Activated naive CD4-positive, alpha-beta T cell treated with Interleukin-2 at 50 U/mL for 16 hours (primary cell): Measurements from ENCODE around the gene F11.
"Not testable (repeated sequence)": the region's sequence is repeated elsewhere in the genome, so short reads cannot be mapped to it uniquely, and the experiment has no call there.

ENCODE experiments used
- DNase-seq: peaks from one replicate; pipeline ENCODE4 v3.0.0-alpha.2; 2020

The F11 gene

DNA sequence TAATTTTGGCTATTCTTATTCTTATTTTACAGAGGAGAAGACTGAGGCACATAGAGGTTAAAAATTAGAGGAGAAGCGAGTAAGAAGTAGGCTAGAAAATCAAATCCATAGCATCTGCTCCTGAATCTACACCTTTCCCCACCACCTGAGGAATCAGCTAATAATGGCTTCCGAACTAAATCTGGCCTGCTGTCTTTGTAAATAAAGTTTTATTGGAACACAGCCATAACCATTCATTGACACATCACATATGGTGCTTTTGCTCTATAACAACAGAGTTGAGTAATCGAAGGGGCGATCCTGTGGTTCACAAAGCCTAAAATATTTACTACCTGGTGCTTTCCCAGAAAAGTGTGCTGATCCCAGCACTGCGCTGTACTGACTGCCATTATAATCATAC is 38.2 kb downstream of the F11 start:
- DNase-seq, result no peak

- DNase-seq, result no peak
These were observed 39.0 kb downstream of the F11 start for GRCh38 chr4:186304866-186305505.

- no peak for DNase-seq
These were observed 41.5 kb downstream of the F11 start for GRCh38 chr4:186307497-186307896.

DNA sequence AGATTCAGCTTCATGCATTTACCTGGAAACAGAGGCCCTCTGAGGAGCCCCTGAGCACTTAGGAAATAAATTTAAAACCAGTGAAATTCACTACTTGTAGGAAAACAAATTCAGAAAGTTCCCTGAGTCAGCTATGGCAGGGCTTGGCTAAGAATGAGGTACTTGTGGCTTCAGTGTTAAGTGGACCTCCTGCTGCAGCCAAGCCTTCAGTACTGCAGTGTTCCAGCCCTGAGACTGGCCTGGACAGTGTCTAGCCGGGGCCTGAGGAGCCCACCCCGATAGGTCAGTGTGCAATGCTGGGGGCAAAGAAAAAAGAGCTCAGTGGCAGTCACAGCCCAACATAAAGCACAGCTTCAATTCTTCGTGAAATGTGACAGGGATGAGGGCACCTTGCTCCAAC is 41.9 kb downstream of the F11 start:
- DNase-seq, result no peak

DNA sequence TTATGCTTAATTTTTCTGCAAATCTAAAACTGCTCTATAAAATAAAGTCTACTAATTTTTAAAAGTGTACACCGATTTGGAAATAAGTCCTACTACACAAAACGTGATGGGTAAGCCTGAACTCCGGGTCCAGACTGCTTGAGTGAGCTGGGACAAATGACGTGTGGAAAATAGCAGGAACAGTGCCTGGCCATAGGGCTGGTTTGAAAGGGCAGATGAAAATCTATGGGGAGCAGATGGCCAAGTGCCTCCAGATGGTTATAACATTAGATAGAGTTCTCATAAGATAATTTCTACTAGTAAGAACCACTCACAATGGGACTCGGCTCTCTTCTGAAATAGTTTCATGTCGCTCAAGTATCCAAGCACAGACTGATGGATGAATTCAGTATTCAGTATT is 52.5 kb downstream of the F11 start:
- no peak for DNase-seq

DNA sequence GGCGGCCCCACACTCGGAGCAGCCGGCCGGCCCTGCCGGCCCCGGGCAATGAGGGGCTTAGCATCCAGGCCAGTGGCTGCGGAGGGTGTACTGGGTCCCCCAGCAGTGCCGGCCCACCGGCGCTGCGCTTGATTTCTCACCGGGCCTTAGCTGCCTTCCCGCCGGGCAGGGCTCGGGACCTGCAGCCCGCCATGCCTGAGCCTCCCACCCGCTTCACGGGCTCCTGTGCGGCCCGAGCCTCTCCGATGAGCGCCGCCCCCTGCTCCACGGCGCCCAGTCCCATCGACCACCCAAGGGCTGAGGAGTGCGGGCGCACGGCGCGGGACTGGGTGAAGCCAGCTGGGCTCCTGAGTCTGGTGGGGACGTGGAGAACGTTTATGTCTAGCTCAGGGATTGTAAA is 58.7 kb downstream of the F11 start:
- DNase-seq, result not testable (repeated sequence)

DNA sequence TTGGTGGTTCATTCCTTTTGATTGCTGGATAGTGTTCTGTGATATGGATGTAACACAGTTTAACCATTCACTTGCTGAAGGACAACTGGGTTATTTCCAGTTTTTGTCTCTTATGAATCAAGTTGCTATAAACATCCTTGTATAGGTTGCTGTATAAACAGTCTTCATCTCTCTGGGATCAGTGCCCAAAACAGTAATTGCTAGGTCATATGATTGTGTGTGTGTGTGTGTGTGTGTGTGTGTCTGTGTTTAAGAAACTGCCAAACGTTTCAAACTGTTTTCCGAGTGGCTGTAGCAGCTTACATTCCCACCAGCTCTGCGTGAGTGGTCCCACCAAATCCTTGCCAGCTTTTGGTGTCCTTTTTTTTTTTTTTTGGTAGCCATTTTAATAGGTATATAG is 60.4 kb downstream of the F11 start:
- no peak for DNase-seq

DNA sequence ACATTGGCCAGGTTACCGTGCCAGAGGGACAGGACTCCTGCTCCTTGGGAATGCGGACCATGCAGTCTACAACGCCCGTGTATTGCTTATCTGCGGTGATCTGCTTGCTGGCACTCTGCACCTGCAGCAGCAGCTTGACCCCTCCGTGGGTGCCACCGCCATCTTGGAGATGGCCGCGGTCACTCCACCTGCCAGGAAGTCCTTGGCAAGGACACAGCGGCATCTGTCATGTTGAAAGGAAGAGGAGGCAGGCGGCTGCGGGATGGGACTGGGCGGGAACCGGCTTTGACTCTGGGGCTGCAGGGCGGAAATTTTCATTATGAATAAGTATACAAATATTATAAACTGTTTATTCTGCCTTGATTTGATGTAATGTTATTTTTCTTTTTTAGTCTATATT is 63.4 kb downstream of the F11 start:
- no peak for DNase-seq

- no peak for DNase-seq
These were observed 64.4 kb downstream of the F11 start for GRCh38 chr4:186330368-186330767.

DNA sequence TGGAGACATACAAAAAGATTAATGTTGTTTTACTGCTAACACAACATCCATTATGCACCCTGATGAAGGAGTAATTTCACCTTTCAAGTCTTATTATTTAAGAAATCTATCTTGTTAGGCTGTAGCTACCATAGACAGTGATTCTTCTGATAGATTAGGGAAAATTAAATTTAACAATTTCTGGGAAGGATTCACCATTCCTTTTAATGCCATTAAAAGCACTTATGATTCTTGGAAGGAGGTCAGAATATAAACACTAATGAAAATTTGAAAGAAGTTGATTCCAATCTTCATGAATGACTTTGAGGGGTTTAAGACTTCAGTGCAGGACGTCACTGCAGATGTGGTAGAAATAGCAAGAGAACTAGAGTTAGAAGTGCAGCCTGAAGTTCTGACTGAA is 69.8 kb downstream of the F11 start:
- no peak for DNase-seq
